Caco-2 (cell line): ENCODE results near the gene PVALEF. TPM values are rescaled to one million over a fixed set of nuclear protein-coding genes. Genes with fewer than 3 reads are reported as not detected.

Source experiments
- BruUV-seq: library from RNA; stranded (reverse); fragments of 400-500 nt; replicated peaks from 2 replicates; lab custom pipeline; 2021; lab: Mats Ljungman, UMichigan
- CTCF ChIA-PET: fragments of 300-600 bp; sonication (Branson Sonifier 250); formaldehyde crosslinking; loops from one replicate; lab custom pipeline; 2022; ENCODE audit warnings: antibody characterized with exemption; lab: Charles Lee
- POLR2A ChIA-PET: fragments of 300-600 bp; sonication (Branson Sonifier 250); formaldehyde crosslinking; loops from one replicate; lab custom pipeline; 2022; ENCODE audit warnings: antibody characterized with exemption; lab: Charles Lee
- DNase-seq, 2 experiments: peaks; one replicate each; pipeline versions ENCODE4 v3.0.0 to v3.0.0-alpha.2; 2020 to 2022
- H3K27me3 ChIP-seq: replicated peaks from 2 replicates; pipeline ENCODE4 v1.6.0; 2011; ENCODE audit warnings: low read length; ENCODE audit not compliant: control insufficient read depth, insufficient read depth
- H3K36me3 ChIP-seq: 2 replicates; pipeline ENCODE4 v1.5.1; 2011; ENCODE audit warnings: low read length; ENCODE audit not compliant: control insufficient read depth, insufficient read depth
- H3K4me1 ChIP-seq: fragments of 250-450 bp; sonication (Bioruptor Pico); 2 replicates; pipeline ENCODE4 v1.5.1; 2020; ENCODE audit warnings: mild to moderate bottlenecking
- H3K4me3 ChIP-seq: 2 replicates; pipeline ENCODE4 v1.5.1; 2011; ENCODE audit warnings: low read depth, mild to moderate bottlenecking, control low read depth, low read length
- H3K9me3 ChIP-seq: fragments of 250-450 bp; sonication (Bioruptor Pico); 2 replicates; pipeline ENCODE4 v1.5.1; 2020; ENCODE audit warnings: mild to moderate bottlenecking, moderate library complexity
- H3K27ac Mint-ChIP-seq: one replicate; pipeline ENCODE4 v1.8.0; 2022; ENCODE audit warnings: mixed read lengths; ENCODE audit not compliant: unreplicated experiment
- H3K27me3 Mint-ChIP-seq: one replicate; pipeline ENCODE4 v1.8.0; 2022; ENCODE audit warnings: mixed read lengths; ENCODE audit not compliant: insufficient read depth, unreplicated experiment
- H3K36me3 Mint-ChIP-seq: one replicate; pipeline ENCODE4 v1.8.0; 2022; ENCODE audit warnings: mild to moderate bottlenecking, mixed read lengths; ENCODE audit not compliant: insufficient read depth, unreplicated experiment
- H3K4me1 Mint-ChIP-seq: one replicate; pipeline ENCODE4 v1.8.0; 2022; ENCODE audit warnings: low read depth, mixed read lengths; ENCODE audit not compliant: unreplicated experiment
- H3K4me3 Mint-ChIP-seq: one replicate; pipeline ENCODE4 v1.8.0; 2022; ENCODE audit warnings: mild to moderate bottlenecking, moderate library complexity, mixed read lengths; ENCODE audit not compliant: unreplicated experiment
- H3K9me3 Mint-ChIP-seq: one replicate; pipeline ENCODE4 v1.8.0; 2022; ENCODE audit warnings: mixed read lengths; ENCODE audit not compliant: unreplicated experiment
- CTCF ChIP-seq, 2 experiments: fragments of 200-600 bp in 1 of 2; IDR thresholded peaks; 1 replicate in 1 of 2; 2 replicates in 1 of 2; pipeline versions ENCODE4 v1.5.1 to v1.8.0; 2011 to 2022; ENCODE audit warnings: antibody characterized with exemption in 1 of 2, control low read depth in 1 of 2, inconsistent platforms in 1 of 2, low read depth in 1 of 2, low read length in 1 of 2, mild to moderate bottlenecking in 1 of 2, moderate library complexity in 1 of 2; ENCODE audit not compliant: insufficient read depth in 1 of 2, severe bottlenecking in 1 of 2, unreplicated experiment in 1 of 2
- intact Hi-C: fragments of 100-400 bp; cut with micrococcal nuclease; formaldehyde crosslinking; loops from one replicate; pipeline ENCODE4 v1.10.0; 2022; ENCODE audit not compliant: unreplicated experiment
- total RNA-seq: library from RNA; stranded (reverse); gene quantifications from 2 replicates; pipeline ENCODE4 v1.2.3, GENCODE V29; 2022

The PVALEF gene
- total RNA-seq, 1 experiment from 2014 or later: not detected

DNA sequence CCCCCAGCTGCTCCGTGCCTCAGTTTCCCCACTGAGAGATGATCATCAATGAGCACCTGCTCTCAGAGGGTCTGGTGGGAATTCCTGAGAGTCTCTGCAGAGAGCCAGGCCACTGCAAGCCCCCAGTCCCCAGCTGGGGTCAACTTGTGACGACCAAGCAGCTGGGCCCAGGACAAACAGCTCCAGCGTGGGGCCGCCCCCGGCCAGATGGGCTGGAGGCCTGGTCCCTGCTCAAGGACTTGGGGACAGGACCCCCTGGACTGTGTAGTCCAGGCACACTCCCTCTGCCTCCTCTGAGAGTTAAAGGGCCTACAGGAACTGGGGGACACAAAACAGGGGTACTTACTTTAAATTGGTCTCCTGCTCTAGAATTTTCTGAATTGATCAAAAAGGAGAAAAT lies 17.3 kb downstream of the PVALEF start:
- no peaks in the 10 kb centered on the region for H3K4me1 ChIP-seq
- intact Hi-C loops: no loop called here
- no peaks in the 10 kb centered on the region for H3K4me1 Mint-ChIP-seq
- H3K9me3 Mint-ChIP-seq: no peaks in the 10 kb centered on the region
- ChIA-PET CTCF (no interaction called here), POLR2A (no interaction called here)
- no peak overlapping the region for H3K4me3 ChIP-seq
- H3K36me3 ChIP-seq: no peaks in the 10 kb centered on the region
- TF ChIP-seq CTCF (IDR thresholded peaks at IDR 0.05; ENCODE audit: insufficient read depth in 1 of 2, low read depth in 1 of 2, low read length in 1 of 2, severe bottlenecking in 1 of 2, unreplicated experiment in 1 of 2): no peak
- H3K36me3 Mint-ChIP-seq: no peaks in the 10 kb centered on the region
- no TSS peak for BruUV-seq
- H3K9me3 ChIP-seq: no peaks in the 10 kb centered on the region
- no peaks in the 10 kb centered on the region for H3K27me3 ChIP-seq
- DNase-seq: no peak
- peak overlapping the region; percentile 18 for H3K27ac Mint-ChIP-seq
- no peaks in the 10 kb centered on the region for H3K27me3 Mint-ChIP-seq
- no peak overlapping the region for H3K4me3 Mint-ChIP-seq

- Histone ChIP-seq H3K9me3 (no peaks in the 10 kb centered on the region), H3K4me1 (no peaks in the 10 kb centered on the region), H3K4me3 (no peak overlapping the region), H3K36me3 (no peaks in the 10 kb centered on the region), H3K27me3 (no peaks in the 10 kb centered on the region)
- CTCF ChIA-PET: no interaction called here
- BruUV-seq: no TSS peak
- no peak for DNase-seq
- intact Hi-C loops: no loop called here
- no peak for TF ChIP-seq CTCF (IDR thresholded peaks at IDR 0.05; ENCODE audit: insufficient read depth in 1 of 2, low read depth in 1 of 2, low read length in 1 of 2, severe bottlenecking in 1 of 2, unreplicated experiment in 1 of 2)
- no peaks in the 10 kb centered on the region for H3K9me3 Mint-ChIP-seq
- H3K36me3 Mint-ChIP-seq: no peaks in the 10 kb centered on the region
- no peaks in the 10 kb centered on the region for H3K4me1 Mint-ChIP-seq
- POLR2A ChIA-PET: no interaction called here
- H3K4me3 Mint-ChIP-seq: no peak overlapping the region
- H3K27ac Mint-ChIP-seq: peak overlapping the region; percentile 18
- no peaks in the 10 kb centered on the region for H3K27me3 Mint-ChIP-seq
Observed at GRCh38 chr17:81183316-81183715, 18.0 kb downstream of the PVALEF start.

DNA sequence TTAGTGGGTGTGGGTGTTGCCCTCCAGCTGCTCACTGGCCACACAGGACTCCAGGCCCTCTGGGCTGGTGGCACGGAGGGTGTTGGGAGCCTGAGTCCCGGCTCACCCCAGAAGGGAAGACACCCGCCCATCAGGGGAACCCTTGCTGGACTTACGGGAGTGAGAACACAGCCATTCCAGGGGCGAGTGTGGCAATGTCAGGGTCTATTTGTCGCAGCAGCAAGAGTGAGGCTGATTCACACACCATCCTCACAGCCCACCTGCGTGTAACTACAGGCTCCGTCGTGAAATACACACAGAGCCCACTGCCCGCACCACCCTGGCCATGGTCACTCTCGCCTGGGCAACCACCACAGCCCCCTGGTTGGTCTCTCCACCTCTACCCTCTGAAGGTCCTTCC lies 18.5 kb downstream of the PVALEF start:
- Mint-ChIP-seq H3K4me1 (no peaks in the 10 kb centered on the region), H3K36me3 (no peaks in the 10 kb centered on the region), H3K4me3 (no peak overlapping the region), H3K27me3 (no peaks in the 10 kb centered on the region), H3K9me3 (no peaks in the 10 kb centered on the region), H3K27ac (no peak overlapping the region)
- Histone ChIP-seq H3K4me1 (no peaks in the 10 kb centered on the region), H3K27me3 (no peaks in the 10 kb centered on the region), H3K4me3 (no peak overlapping the region), H3K36me3 (no peaks in the 10 kb centered on the region), H3K9me3 (no peaks in the 10 kb centered on the region)
- ChIA-PET CTCF (no interaction called here), POLR2A (no interaction called here)
- BruUV-seq: no TSS peak
- intact Hi-C loops: no loop called here
- TF ChIP-seq CTCF (IDR thresholded peaks at IDR 0.05; ENCODE audit: insufficient read depth in 1 of 2, low read depth in 1 of 2, low read length in 1 of 2, severe bottlenecking in 1 of 2, unreplicated experiment in 1 of 2): no peak
- no peak for DNase-seq
